HG02798 (cell line): ENCODE data around the gene ZNF608.

Source experiments
- ATAC-seq: cut with Tn5 transposase; IDR thresholded peaks from one replicate; pipeline ENCODE4 v1.9.1; 2021; ENCODE audit warnings: mild to moderate bottlenecking; ENCODE audit not compliant: unreplicated experiment, poor library complexity

Gene ZNF608

DNA sequence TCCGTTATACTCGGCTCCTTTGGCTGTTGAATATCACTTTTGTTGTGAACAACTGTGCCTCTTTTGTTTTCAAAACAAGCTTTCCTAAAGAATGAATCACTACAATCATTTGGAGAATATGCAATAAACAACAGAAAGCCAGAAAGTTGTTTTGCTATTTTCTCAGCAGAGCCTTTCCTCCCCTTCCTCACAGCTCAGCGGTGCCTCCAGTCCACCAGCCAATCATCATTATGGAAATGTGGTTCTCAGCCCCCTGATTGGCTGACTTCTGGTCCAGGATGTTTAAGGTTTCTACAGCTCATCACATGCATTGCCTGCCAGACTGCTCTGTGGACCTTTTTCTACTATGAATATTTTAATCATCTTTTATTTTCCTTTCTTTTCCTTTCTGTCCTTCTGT, 9.1 kb upstream of the ZNF608 start:
- no peak for ATAC-seq

DNA sequence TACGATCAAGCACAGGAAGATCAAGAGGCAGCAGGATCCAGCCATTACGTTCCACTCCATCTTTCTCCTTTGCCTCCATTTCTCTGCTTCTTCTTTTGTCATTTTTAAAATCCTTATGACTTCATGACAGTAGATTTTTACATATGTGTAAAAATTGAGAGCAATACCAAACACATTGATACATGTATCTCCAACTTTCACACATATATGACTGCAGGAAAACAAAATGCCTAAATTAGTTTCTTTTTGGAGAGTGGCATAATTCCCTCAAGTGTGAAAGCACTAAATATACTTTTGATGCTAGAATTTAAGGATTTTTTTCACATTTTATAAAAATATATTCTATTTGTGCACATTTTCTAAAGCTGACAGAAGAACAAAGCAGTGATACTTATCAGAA, 8.6 kb upstream of the ZNF608 start:
- no peak for ATAC-seq

DNA sequence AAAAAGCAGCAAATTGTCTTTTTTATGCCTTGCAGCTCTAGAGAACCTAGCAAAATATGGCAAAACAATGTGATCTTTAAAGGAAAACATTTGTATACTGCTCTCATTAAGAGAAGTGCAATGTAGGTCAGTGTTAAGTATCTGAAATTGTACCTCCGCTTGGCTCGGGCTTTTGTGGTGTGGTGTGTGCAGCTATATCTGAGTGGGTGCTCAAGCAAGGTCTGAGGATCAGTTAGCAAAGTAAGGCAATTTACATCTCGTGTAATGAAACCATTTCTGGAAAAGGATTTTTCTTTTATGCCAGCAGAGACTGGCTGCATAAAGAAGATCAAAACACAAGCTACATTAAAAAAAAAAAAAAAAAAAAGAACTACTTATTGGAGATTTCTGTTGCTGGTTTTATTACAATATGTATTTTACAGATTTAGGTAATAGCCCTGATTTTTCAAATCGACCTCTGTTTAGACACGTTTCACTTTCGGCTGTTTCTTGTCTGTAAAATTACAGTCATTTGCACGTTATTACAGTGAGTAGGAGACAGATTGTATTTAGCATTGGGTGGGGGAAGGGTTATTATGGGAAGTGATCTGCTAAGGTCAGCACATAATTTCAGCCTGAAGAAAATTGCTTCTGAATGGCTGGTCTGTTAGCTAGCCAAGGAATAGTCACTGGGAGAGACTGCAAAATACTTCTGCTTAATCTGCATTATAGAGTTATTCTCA, 7.9 kb upstream of the ZNF608 start:
- ATAC-seq, result peak; percentile 49

DNA sequence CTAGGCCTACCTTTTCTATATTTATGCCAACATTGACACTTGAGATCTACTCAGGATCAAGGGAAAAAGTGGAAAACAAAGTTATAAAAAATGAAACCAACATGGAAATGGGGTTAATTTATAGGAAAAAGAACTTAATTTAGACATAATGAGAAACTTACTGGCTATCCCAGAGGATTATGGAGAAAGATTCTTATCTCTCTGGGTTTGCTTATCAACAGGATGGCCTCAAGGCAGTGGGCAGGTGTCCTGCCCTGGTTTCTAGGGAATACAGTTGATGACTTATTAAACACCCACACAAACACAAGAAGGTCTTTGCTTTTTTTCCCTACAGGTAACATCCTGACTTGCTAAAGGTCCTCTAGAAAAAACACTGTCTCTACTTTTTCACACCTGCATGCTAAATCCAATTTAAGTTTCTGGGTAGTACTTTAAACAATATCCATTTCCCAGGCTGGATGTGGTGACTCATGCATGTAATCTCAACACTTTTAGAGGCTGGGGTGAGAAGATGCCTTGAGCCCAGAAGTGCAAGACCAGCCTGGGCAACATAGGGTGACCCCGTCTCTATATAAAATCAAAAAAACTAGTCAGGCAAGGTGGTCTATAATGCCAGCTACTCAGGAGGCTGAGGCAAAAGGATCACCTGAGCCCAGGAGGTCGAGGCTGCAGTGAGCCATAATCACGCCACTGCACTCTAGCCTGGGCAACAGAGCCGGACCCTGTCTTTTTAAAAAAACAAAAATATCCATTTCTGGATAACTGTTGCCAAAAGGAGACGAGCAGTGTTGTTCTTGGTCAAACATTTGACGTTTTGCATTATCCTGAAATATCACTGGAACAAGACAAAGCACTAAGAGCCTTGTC, 6.6 kb upstream of the ZNF608 start:
- ATAC-seq, result no peak

DNA sequence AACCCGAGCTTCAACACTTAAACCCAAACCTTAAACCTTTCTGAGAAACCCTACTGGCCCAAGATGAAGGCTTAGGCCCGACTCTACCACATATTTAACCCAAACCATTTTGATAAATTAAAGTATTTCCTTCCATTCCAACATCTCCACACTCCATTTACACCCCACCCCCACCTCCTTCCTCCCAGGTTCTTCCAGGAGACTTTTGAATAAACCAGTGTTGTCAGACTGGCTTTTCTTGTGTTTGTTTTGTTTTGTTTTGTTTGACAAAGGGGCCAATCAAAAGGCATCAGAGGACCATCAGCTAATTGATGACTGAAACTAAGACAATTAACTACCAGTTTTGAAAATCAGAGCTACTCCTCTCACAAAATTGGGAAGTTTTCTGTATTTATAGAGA, 4.6 kb upstream of the ZNF608 start:
- ATAC-seq, result no peak

DNA sequence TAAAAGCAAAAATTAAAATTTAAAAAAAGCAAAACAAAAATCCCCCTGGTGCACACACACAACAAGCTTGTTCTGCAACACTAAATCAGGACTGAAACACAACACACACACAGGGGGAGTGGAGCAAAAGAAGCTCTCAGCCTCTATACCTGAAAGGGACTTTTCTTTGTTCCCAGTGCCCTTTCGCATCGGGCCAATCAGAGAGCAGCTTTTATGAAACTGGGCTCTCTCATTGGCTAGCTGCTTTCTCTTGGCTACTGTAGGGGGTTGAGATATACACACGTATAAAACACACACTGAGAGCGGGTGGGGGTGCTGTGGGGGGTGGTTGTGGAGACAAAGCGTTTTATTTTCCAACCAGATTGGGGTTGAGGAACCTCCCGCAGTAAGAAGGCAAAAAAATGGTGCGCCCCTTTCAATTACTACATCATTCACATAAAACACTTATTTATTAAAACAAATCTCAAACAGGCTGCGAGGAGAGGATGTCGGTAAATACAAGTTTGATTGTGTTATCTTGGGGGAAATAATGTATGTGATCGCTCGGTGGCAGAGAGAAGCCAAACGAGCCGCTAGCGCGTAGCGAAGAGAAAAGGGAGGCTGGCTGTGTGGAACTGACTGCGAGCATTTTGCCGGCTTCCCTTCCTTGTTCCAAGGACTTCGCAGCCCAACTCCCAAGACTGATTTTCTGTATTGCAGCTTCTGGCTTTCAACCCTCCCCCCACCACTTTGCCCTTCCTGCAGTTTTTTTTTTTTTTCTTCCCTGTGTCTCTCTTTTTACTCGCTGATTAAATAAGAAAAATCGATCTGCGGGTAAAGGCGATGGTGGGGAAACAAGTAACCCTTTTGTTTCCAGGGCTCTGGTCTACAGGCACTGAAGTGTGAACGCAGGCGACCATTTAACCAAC, 2.5 kb upstream of the ZNF608 start:
- peak; percentile 90 for ATAC-seq

DNA sequence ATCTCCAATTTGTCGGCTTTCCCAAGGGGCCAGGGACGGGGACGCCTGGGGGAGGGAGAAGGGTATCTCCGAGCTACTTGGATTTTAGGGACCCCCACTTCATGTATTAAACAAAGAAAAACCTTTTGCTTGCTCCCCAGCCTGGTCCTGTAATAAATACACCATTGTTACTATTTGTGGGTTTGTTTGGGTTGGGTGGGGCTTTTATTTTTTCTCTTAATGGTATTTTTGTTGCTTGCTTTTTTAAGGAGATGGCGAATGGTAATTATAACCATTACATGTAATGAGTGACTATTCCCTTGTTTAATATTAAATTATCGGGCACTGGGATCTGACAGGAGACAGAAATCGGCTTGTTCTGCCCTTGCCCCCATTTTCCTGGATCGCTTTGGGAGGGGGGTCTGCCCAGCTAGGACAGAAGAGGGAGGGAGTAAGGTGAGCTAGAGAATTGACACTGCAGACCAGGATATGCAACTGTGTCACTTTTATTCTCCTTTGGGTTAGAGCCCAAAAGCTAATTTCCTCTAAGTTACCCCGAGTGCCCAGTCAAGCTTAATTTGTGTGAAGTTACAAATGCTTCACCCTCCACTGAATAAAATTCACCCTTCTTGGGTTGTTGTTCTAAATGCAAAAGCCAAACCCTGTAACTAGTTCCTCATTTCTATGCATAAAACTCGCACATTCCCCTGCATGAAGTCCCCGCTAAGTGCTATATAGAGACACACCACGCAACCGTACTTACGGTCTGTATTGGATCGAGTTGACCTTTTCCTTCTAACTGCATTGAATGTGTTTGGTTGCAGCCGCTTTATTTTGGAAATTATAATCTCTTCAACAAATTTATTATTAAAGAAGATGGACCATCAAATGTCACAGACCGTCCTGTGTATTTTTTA, 1.6 kb upstream of the ZNF608 start:
- peak; percentile 42 for ATAC-seq

DNA sequence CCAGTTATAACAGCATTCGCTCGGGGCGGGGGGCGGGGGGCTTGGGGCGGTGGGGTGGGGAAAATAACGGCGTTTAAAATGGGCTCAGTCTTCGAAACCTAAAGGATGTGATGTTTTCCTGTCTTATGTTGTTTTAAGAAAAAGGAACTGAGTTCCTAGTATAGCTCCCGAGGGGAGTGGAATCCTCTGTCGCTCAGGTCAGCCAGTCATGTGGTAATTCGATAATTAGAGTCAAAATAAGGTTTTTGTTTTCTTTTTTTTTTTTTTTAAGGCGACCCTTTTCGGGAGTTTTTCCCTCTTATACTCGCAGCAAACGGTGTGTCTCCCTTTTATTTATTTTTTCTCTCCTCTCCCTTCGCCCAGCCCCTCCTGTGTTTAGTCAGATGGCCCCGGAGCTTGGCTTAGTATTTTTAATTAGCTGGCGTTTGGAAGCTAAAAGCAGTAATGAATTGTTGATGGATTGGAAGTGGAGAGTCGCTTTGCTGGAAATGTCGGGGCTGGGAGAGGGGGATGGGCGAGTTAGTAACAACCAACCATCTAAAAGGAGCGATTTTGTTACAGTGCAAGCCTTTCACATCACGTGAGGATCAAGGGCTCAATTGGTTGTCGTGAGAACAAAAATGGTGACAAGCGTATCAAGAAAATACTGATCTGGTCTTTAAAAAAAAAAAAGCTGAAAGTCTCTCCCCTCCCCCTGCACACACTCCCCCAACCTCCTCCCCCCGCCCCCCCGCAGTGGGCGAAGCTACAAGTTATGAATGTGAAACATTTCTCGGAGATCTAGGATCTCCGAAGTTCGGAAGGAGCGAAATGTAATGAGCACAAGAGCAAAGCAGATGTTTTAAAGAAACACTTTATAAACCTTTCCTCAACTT, 714 bp upstream of the ZNF608 start:
- ATAC-seq, result peak; percentile 40

DNA sequence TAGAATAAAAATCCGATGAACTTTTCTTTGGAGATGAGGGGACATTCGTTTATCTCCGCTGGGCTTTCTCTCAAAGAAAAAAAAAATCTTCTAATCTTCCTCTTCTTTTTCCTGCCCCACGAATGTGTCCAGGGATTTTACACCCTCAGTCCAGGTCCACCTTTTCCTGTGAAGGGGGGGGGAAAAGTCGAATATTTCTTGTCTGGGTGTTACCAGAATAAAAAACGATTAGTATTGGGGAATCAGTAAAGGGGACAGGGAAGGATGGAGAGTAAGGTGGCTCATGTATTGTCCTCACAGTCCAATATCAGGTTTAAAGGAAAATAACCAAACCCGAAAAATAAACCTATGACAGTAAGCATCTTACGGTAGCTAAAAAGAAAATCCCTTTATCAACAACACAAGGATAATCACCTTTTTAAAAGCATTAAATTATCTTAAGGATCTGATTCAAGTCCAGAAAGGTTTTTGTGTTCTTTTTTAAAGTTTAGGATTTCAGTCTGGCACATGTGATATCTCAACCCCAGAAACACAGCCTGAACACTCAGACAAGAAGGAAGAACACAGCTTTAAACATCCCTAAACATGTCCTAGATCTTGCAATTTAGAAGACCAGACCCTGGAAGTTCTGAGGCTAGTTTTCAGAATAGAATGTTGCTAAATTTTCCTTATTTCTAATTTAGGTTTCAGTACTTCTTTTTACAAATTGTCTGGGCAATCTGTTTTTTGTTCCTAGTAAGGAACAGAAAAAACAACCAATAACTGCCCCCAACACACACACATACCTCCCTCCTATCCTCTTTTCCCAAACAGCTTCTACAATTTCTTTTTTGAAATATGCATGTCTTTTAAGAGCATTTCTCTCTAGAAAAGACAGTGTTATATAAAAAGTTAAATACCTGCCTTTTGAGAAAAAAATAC, 1.2 kb downstream of the ZNF608 start:
- ATAC-seq, result no peak

DNA sequence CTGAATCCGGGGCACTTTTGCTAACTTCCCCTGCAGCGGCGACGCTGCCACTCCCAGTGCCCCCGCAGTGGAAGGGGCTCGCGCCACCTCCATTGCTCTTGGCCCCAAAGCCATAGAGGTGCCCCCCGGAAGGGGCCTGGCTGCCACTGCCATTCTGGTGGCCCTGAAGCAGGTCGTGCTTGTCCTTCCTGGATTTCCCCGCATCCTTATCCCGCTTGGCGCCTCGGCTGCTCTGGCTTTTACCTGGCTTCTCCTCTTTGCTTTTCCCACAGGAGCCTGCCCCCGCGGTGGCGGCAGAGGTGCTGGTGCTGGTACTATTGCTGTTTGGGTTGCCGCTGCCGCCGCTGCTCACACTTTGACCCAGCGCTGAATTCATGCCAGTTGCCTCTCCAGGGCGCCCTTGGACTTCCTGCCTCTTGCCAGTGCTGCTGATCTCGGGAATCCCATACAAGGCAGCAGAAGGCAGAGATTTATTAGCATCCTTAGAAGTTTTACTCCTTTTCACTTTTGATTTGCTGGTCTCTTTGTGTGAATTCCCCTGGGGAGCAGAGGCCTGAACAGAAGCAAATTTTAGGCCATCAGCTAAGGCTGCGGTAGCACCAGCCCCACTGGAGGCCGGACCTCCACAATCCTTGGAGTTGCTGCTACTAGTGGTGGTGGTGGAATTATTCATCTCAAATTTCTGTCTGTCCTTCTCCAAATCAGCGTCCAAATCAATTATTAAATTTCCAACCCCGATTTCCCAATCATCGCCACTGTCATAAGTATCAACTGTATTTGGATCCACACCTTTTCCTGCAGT, 2.1 kb downstream of the ZNF608 start:
- no peak for ATAC-seq

DNA sequence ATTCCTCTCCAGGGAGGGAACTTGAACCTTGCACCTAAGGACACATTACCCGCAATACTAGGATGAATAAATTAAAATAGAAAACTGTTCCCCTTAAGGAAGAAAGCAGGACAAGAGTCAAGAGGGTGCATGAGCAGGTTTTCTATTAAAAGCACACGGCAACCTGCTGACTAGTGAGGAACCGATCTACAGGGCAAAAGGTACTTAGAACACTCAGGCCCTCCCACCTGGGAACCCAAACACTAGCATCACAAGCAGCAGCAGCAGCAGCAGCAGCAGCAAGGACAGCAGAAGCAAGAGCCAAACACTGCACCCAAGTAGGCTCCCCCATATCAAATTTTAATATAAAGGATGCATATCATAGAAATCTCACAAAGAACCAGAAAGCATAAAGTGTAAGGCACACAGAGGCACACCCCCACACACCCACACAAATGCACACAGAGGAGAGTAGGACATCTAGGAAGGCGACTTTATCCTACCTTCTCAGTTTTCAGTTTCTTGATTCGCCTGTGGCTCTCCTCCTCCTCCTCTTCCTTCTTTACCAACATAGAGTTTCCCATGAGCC, 2.8 kb downstream of the ZNF608 start:
- no peak for ATAC-seq

DNA sequence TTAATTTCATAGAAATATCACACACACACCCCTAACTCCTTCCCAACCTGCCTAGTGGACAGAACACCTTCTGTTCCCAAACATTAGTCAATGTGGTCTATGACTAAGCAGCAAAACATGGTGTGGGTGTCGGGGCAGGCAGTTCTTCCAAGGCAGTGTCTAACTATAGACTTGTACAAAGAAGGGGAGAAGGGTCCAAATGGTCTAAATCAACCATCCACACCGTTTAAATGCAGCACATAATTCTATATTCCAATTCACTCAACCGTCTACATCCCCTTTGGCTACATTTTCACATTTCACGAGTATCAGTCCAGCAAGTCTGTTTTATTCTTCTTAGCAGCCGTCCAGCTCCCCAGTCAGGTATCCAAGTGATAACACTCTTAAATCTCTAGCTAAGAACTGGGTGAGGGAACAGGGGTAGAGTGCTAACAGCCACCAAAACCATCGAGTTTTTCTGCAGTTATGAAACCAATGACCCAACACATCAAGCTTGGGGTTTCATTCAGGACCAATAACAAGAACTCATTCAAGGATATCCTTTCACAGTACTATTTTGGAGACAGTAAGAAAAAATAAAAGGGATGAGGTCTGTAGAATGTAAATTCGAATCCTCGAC, 3.3 kb downstream of the ZNF608 start:
- ATAC-seq, result peak; percentile 20

DNA sequence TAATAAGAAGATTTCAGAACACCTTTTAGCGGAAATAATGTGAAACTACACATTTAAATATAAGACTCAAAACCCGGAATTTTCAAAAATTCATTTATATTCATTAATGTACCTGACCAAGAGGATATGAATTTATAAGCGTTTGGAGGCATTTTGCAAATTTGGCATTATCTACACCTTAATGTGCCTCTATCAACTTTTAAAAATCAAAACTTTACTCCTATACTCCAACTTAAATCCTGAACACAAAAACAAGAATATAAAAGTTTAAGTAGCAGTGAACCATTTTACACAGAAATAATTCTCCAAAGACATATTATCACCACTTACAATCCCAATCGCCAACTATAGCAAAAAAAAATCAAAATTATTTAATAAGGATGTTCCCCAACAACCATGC, 3.9 kb downstream of the ZNF608 start:
- no peak for ATAC-seq

DNA sequence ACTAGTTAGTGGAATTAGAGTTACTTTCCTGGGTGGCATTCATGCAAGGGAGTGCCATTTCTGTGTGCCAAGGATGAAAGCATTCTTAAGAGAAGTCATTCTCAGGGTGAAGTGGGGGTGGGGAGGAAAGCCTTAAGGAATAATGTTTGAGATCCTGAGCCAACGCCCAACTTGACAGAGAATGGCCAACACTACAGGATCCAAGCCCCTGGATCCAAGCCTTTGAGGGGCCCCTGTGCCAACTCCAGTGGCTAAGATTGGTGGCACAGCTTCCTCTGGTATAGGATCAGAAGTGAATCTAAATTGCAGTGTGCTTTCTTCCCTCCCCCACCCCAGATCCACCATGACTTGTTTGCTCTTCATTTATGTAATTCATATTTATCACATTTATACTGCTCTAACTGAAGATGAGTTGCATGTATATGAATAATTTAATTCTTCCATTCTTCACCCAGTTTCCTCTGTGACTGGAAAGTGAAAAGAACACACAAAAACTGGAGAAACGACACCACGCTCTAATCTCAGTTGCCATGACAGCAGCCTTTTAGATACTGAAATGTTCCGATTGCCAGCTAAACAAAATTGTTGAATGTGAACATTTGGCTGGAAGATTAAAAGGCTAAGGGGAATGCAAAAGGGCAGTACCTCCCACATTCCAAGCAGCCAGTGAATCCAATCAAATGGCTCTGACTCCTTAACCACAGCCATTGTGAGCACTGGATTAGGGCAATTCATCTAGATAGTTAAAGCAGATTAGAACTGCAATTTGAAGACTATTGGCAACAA, 4.5 kb downstream of the ZNF608 start:
- no peak for ATAC-seq

DNA sequence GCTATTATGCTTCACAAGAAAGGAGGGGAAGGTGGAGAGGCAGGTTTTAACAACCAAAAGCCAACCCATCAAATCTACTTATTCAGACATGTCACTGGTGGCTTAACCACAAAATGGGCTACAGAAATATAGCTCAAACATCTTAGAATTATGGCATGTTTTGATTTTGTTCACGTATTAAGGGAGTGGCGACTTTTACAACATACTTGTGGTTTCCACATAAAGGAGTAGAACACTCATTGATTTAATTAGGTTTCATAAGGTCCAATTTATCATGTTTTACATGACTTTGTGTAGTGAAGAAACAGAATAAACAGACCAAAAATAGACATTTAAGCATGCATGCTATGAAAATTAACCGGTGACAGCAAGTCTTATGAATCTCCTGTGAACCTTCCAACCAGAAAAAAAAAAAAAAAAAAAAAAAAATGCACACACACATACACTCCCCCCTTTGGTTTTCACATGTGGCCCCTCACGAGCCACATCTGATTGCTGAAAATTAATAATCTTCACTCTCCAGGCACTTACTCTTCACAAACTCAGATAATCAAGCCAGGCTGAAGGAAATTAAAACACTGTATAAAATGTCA, 5.4 kb downstream of the ZNF608 start:
- no peak for ATAC-seq
